Neural progenitor cell (in vitro differentiated cells): ENCODE data around the gene FALEC. TPM values are rescaled to one million over a fixed set of nuclear protein-coding genes. Genes with fewer than 3 reads are reported as not detected.

Source experiments
- DNase-seq: peaks from one replicate; pipeline ENCODE4 v3.0.0-alpha.2; 2016; ENCODE audit warnings: low spot score
- H2AFZ ChIP-seq: fragments of 200-600 bp; sonication (generic); replicated peaks from 2 replicates; pipeline ENCODE4 v1.6.1; 2016; ENCODE audit warnings: antibody characterized with exemption
- H3F3A ChIP-seq: fragments of 200-600 bp; sonication (generic); 2 replicates; pipeline ENCODE4 v1.6.1; 2016; ENCODE audit warnings: antibody characterized with exemption, low read depth
- H3K27ac ChIP-seq: fragments of 200-600 bp; sonication (generic); 2 replicates; pipeline ENCODE4 v1.5.1; 2016; ENCODE audit warnings: mild to moderate bottlenecking
- H3K27me3 ChIP-seq: fragments of 200-600 bp; sonication (generic); 2 replicates; pipeline ENCODE4 v1.6.1; 2016; ENCODE audit warnings: mild to moderate bottlenecking, moderate library complexity
- H3K36me3 ChIP-seq: fragments of 200-600 bp; sonication (generic); 2 replicates; pipeline ENCODE4 v1.5.1; 2016
- H3K4me1 ChIP-seq: fragments of 200-600 bp; sonication (generic); 2 replicates; pipeline ENCODE4 v1.6.1; 2016; ENCODE audit warnings: mixed run types
- H3K4me2 ChIP-seq: fragments of 200-600 bp; sonication (generic); 2 replicates; pipeline ENCODE4 v1.6.1; 2016
- H3K4me3 ChIP-seq: fragments of 200-600 bp; sonication (generic); 2 replicates; pipeline ENCODE4 v1.5.1; 2016
- H3K79me2 ChIP-seq: fragments of 200-600 bp; sonication (generic); 2 replicates; pipeline ENCODE4 v1.6.1; 2016; ENCODE audit warnings: low read depth
- H3K9ac ChIP-seq: fragments of 200-600 bp; sonication (generic); 2 replicates; pipeline ENCODE4 v1.6.1; 2016
- H3K9me3 ChIP-seq: fragments of 200-600 bp; sonication (generic); 2 replicates; pipeline ENCODE4 v1.5.1; 2016; ENCODE audit warnings: low read depth
- H4K20me1 ChIP-seq: fragments of 200-600 bp; sonication (generic); 2 replicates; pipeline ENCODE4 v1.6.1; 2016; ENCODE audit warnings: low read depth
- H3K27ac Mint-ChIP-seq: 3 replicates; pipeline ENCODE4 v1.8.0; 2021; ENCODE audit warnings: mixed read lengths
- H3K27me3 Mint-ChIP-seq: 2 replicates; pipeline ENCODE4 v1.8.0; 2022; ENCODE audit warnings: low read depth, mild to moderate bottlenecking, inconsistent platforms, moderate library complexity, mixed read lengths; ENCODE audit not compliant: insufficient read depth
- H3K36me3 Mint-ChIP-seq: 3 replicates; pipeline ENCODE4 v1.8.0; 2021; ENCODE audit warnings: mixed read lengths
- H3K4me1 Mint-ChIP-seq: 3 replicates; pipeline ENCODE4 v1.8.0; 2021; ENCODE audit warnings: mixed read lengths
- H3K4me3 Mint-ChIP-seq: 3 replicates; pipeline ENCODE4 v1.8.0; 2021; ENCODE audit warnings: mild to moderate bottlenecking, moderate library complexity, mixed read lengths
- H3K9me3 Mint-ChIP-seq: 3 replicates; pipeline ENCODE4 v1.8.0; 2020; ENCODE audit warnings: mixed read lengths
- CTCF ChIP-seq: fragments of 200-600 bp; sonication (generic); IDR thresholded peaks from 2 replicates; pipeline ENCODE4 v1.5.1; 2017; ENCODE audit warnings: antibody characterized with exemption, mild to moderate bottlenecking
- EZH2 ChIP-seq: fragments of 200-600 bp; sonication (generic); IDR thresholded peaks from 2 replicates; pipeline ENCODE4 v1.6.1; 2017; ENCODE audit warnings: antibody characterized with exemption, mild to moderate bottlenecking, moderate library complexity
- EZH2phosphoT487 ChIP-seq: fragments of 200-600 bp; sonication (generic); IDR thresholded peaks from 2 replicates; pipeline ENCODE4 v1.6.1; 2017; ENCODE audit warnings: antibody characterized with exemption
- total RNA-seq: library from RNA; depleted of rRNA; stranded (reverse); fragments of >200 nt; gene quantifications from 2 replicates; pipeline ENCODE4 v1.2.3, GENCODE V29; 2015; ENCODE audit warnings: low replicate concordance

The FALEC gene
- total RNA-seq, 1 donor from 2014 or later, result not detected

- H3K27me3 ChIP-seq, result no peaks in the 10 kb centered on the region
- no peak overlapping the region for H2AFZ ChIP-seq
- Mint-ChIP-seq H3K36me3 (no peaks in the 10 kb centered on the region), H3K4me1 (peaks cover 45% of the 10 kb centered on the region), H3K9me3 (no peaks in the 10 kb centered on the region), H3K27ac (peak overlapping the region; percentile 99), H3K27me3 (no peaks in the 10 kb centered on the region), H3K4me3 (peak overlapping the region; percentile 87)
- no peaks in the 10 kb centered on the region for H3K36me3 ChIP-seq
- no peak overlapping the region for H3K9ac ChIP-seq
- peaks cover 36% of the 10 kb centered on the region for H3K79me2 ChIP-seq
- H4K20me1 ChIP-seq, result peaks cover 5% of the 10 kb centered on the region
- H3K4me2 ChIP-seq, result peak overlapping the region; percentile 89
- H3K4me3 ChIP-seq, result peak overlapping the region; percentile 64
- H3K4me1 ChIP-seq, result peaks cover 31% of the 10 kb centered on the region
- peaks cover 38% of the 10 kb centered on the region for H3F3A ChIP-seq
- TF ChIP-seq EZH2phosphoT487 (no peak), CTCF (peak; percentile 88)
- peak overlapping the region; percentile 98 for H3K27ac ChIP-seq
- DNase-seq, result peak; percentile 96
- no peaks in the 10 kb centered on the region for H3K9me3 ChIP-seq
These were observed 45.2 kb downstream of the FALEC start for GRCh38 chr1:150560576-150561253.

GRCh38 chr1:150561254-150561973 lies 45.9 kb downstream of the FALEC start:
- Histone ChIP-seq H3K4me3 (peak overlapping the region; percentile 64), H3K27me3 (no peaks in the 10 kb centered on the region), H3K9ac (peak overlapping the region; percentile 78), H3K27ac (peak overlapping the region; percentile 98), H2AFZ (no peak overlapping the region), H4K20me1 (peaks cover 5% of the 10 kb centered on the region), H3K36me3 (no peaks in the 10 kb centered on the region), H3K4me1 (peaks cover 26% of the 10 kb centered on the region), H3K9me3 (no peaks in the 10 kb centered on the region), H3K79me2 (peaks cover 43% of the 10 kb centered on the region), H3K4me2 (peak overlapping the region; percentile 89), H3F3A (peaks cover 38% of the 10 kb centered on the region)
- H3K27me3 Mint-ChIP-seq, result peaks cover 2% of the 10 kb centered on the region
- no peaks in the 10 kb centered on the region for H3K36me3 Mint-ChIP-seq
- TF ChIP-seq EZH2 (no peak), CTCF (no peak), EZH2phosphoT487 (no peak)
- peaks cover 47% of the 10 kb centered on the region for H3K4me1 Mint-ChIP-seq
- H3K4me3 Mint-ChIP-seq, result peak overlapping the region; percentile 87
- H3K27ac Mint-ChIP-seq, result peak overlapping the region; percentile 99
- H3K9me3 Mint-ChIP-seq, result no peaks in the 10 kb centered on the region
- DNase-seq, result peak; percentile 96

GRCh38 chr1:150561974-150562445 lies 46.5 kb downstream of the FALEC start:
- DNase-seq, result peak; percentile 94
- peak overlapping the region; percentile 99 for H3K27ac Mint-ChIP-seq
- peaks cover 5% of the 10 kb centered on the region for H4K20me1 ChIP-seq
- H2AFZ ChIP-seq, result peak overlapping the region; percentile 6
- H3K9me3 ChIP-seq, result no peaks in the 10 kb centered on the region
- TF ChIP-seq EZH2phosphoT487, result no peak
- no peak for TF ChIP-seq CTCF
- no peak for TF ChIP-seq EZH2
- H3K79me2 ChIP-seq, result peaks cover 49% of the 10 kb centered on the region
- H3K4me3 ChIP-seq, result peak overlapping the region; percentile 64
- H3F3A ChIP-seq, result peaks cover 39% of the 10 kb centered on the region
- peaks cover 46% of the 10 kb centered on the region for H3K4me1 Mint-ChIP-seq
- H3K9me3 Mint-ChIP-seq, result no peaks in the 10 kb centered on the region
- peak overlapping the region; percentile 78 for H3K9ac ChIP-seq
- H3K4me2 ChIP-seq, result peak overlapping the region; percentile 89
- H3K27me3 Mint-ChIP-seq, result peaks cover 2% of the 10 kb centered on the region
- no peaks in the 10 kb centered on the region for H3K36me3 ChIP-seq
- H3K4me3 Mint-ChIP-seq, result peak overlapping the region; percentile 87
- H3K27me3 ChIP-seq, result no peaks in the 10 kb centered on the region
- no peaks in the 10 kb centered on the region for H3K36me3 Mint-ChIP-seq
- H3K4me1 ChIP-seq, result peaks cover 31% of the 10 kb centered on the region
- H3K27ac ChIP-seq, result peak overlapping the region; percentile 98
